Breast epithelium (tissue), 4 donors: ENCODE measurements around the gene BOD1L1. TPM values are rescaled to one million over a fixed set of nuclear protein-coding genes. Genes with fewer than 3 reads are reported as not detected.

Experiments
- DNase-seq, 2 donors: peaks; one replicate each; pipeline ENCODE4 v3.0.0-alpha.2; 2019; ENCODE audit warnings: low spot score in 2 of 2
- H3K27ac ChIP-seq, 2 donors: fragments of 200-600 bp; sonication (generic) in 1 of 2; one replicate each; pipeline ENCODE4 v1.5.1; 2016 to 2019; ENCODE audit warnings: mild to moderate bottlenecking in 1 of 2
- H3K27me3 ChIP-seq, 2 donors: fragments of 200-600 bp; sonication (generic) in 1 of 2; one replicate each; pipeline versions ENCODE4 v1.5.1 to v1.6.0; 2017 to 2019; ENCODE audit warnings: control low read depth in 1 of 2, mild to moderate bottlenecking in 1 of 2
- H3K36me3 ChIP-seq: fragments of 200-600 bp; one replicate; pipeline ENCODE4 v1.5.1; 2019
- H3K4me1 ChIP-seq, 2 donors: fragments of 200-600 bp; sonication (generic); one replicate each; pipeline ENCODE4 v1.5.1; 2016 to 2019; ENCODE audit warnings: control low read depth in 1 of 2
- H3K4me3 ChIP-seq, 3 donors: fragments of 200-600 bp; sonication (generic); 1 replicate in 2 of 3; 2 replicates in 1 of 3; pipeline ENCODE4 v1.5.1; 2016 to 2019; ENCODE audit warnings: mild to moderate bottlenecking in 3 of 3, moderate library complexity in 2 of 3
- H3K9me3 ChIP-seq, 2 donors: fragments of 200-600 bp; sonication (generic) in 1 of 2; one replicate each; pipeline ENCODE4 v1.5.1; 2016 to 2019; ENCODE audit warnings: control low read depth in 1 of 2
- CTCF ChIP-seq, 3 donors: fragments of 450-650 bp; IDR thresholded peaks; one replicate each; pipeline ENCODE4 v1.5.1; 2016 to 2017; ENCODE audit warnings: antibody characterized with exemption in 3 of 3, mild to moderate bottlenecking in 3 of 3, moderate library complexity in 3 of 3
- POLR2A ChIP-seq: fragments of 450-650 bp; IDR thresholded peaks from one replicate; pipeline ENCODE4 v1.6.1; 2016; ENCODE audit warnings: antibody characterized with exemption, mild to moderate bottlenecking, moderate library complexity
- POLR2AphosphoS5 ChIP-seq, 3 donors: sonication (generic); formaldehyde crosslinking; IDR thresholded peaks; one replicate each; pipeline ENCODE4 v1.6.1; 2017; ENCODE audit warnings: antibody characterized with exemption in 3 of 3
- intact Hi-C: fragments of 100-400 bp; cut with DNase I; formaldehyde crosslinking; loops from one replicate; pipeline ENCODE4 v1.15.1; 2023; ENCODE audit warnings: low total_unique reads
- total RNA-seq, 3 donors: library from RNA; depleted of rRNA; stranded (reverse); fragments of >200 nt; gene quantifications; one replicate each; pipeline ENCODE4 v1.1.0, GENCODE V29; 2016

The BOD1L1 gene
- total RNA-seq, 3 donors from 2014 or later, result 49.0 to 68.3 (median 56.0) TPM

GRCh38 chr4:13543839-13544605 is 83.5 kb downstream of the BOD1L1 start, which contains the start of gene NKX3-2:
NKX3-2 (minus strand) TSS chr4:13544508; CDS start chr4:13544414, 94 bp downstream.
- Histone ChIP-seq H3K27me3 (peaks cover 22 to 98% of the 10 kb centered on the region in 2 donors), H3K4me3 (peak within 1 kb of the TSS; percentile 53 to 75 (median 57)), H3K36me3 (no peaks in the 10 kb centered on the region), H3K4me1 (peaks cover 7 to 9% of the 10 kb centered on the region in 2 donors), H3K9me3 (peaks cover 0 to 6% of the 10 kb centered on the region in 2 donors), H3K27ac (no peak within 1 kb of the TSS)
- DNase-seq, result no peak
- no peak for TF ChIP-seq POLR2AphosphoS5 (IDR thresholded peaks at IDR 0.05)
- TF ChIP-seq CTCF (IDR thresholded peaks at IDR 0.05), result no peak
- no peak for TF ChIP-seq POLR2A
- intact Hi-C loops, result loop anchor here (10.0 kb wide), 1 partner anchor 689 kb away; no protein-coding TSS in a partner anchor

GRCh38 chr4:13543032-13543838 is 84.3 kb downstream of the BOD1L1 start:
- TF ChIP-seq POLR2AphosphoS5 (IDR thresholded peaks at IDR 0.05), result no peak
- no peak for TF ChIP-seq POLR2A
- TF ChIP-seq CTCF (IDR thresholded peaks at IDR 0.05), result no peak
- Histone ChIP-seq H3K4me3 (peak overlapping the region in 2 of 3 donors; percentile 53 to 75), H3K36me3 (no peaks in the 10 kb centered on the region), H3K4me1 (peaks cover 7 to 9% of the 10 kb centered on the region in 2 donors), H3K9me3 (peaks cover 0 to 14% of the 10 kb centered on the region in 2 donors), H3K27ac (no peak overlapping the region), H3K27me3 (peaks cover 22 to 98% of the 10 kb centered on the region in 2 donors)
- no peak for DNase-seq
- intact Hi-C loops, result loop anchor here (10.0 kb wide), 1 partner anchor 688 kb away; no protein-coding TSS in a partner anchor

GRCh38 chr4:13542577-13543031 is 84.9 kb downstream of the BOD1L1 start:
- no peak for DNase-seq
- TF ChIP-seq POLR2AphosphoS5 (IDR thresholded peaks at IDR 0.05) (no peak), POLR2A (no peak), CTCF (IDR thresholded peaks at IDR 0.05) (no peak)
- intact Hi-C loops, result loop anchor here (10.0 kb wide), 1 partner anchor 688 kb away; no protein-coding TSS in a partner anchor
- H3K27me3 ChIP-seq, result peaks cover 16 to 97% of the 10 kb centered on the region in 2 donors
- H3K4me3 ChIP-seq, result peak overlapping the region in 1 of 3 donors; percentile 38
- peaks cover 6 to 7% of the 10 kb centered on the region in 2 donors for H3K4me1 ChIP-seq
- H3K27ac ChIP-seq, result no peak overlapping the region
- H3K36me3 ChIP-seq, result no peaks in the 10 kb centered on the region
- peaks cover 0 to 18% of the 10 kb centered on the region in 2 donors for H3K9me3 ChIP-seq

- Histone ChIP-seq H3K27ac (no peak overlapping the region), H3K4me1 (peaks cover 0 to 7% of the 10 kb centered on the region in 2 donors), H3K27me3 (peaks cover 15 to 97% of the 10 kb centered on the region in 2 donors), H3K9me3 (peaks cover 0 to 23% of the 10 kb centered on the region in 2 donors), H3K36me3 (no peaks in the 10 kb centered on the region), H3K4me3 (peak overlapping the region in 1 of 3 donors; percentile 38)
- intact Hi-C loops, result loop anchor here (10.0 kb wide), 1 partner anchor 687 kb away; no protein-coding TSS in a partner anchor
- DNase-seq, result no peak
- TF ChIP-seq CTCF (IDR thresholded peaks at IDR 0.05) (peak in 2 of 3 donors; percentile 14 to 21), POLR2AphosphoS5 (IDR thresholded peaks at IDR 0.05) (no peak)
These were observed 85.6 kb downstream of the BOD1L1 start for GRCh38 chr4:13541720-13542576.
